ENCODE results near the gene SLC25A19. TPM values are rescaled to one million over a fixed set of nuclear protein-coding genes. Genes with fewer than 3 reads are reported as not detected.
A peak's percentile ranks its signal among the peaks of the same experiment; 100 is the strongest.

The SLC25A19 gene
- total RNA-seq, 2 experiments from 2014 or later = 113 to 144 TPM

GRCh38 chr17:75335315-75335714 is 46.1 kb upstream of the SLC25A19 start:
- H3K4me3 ChIP-seq (ENCODE audit: low read depth, low read length, poor library complexity, severe bottlenecking) = no peak overlapping the region
- no peak for DNase-seq (ENCODE audit: low spot score)
- POLR2A ChIA-PET = interaction anchor here (0.6 to 16.4 kb wide), 19 partner anchors 12 to 215 kb away, joined by 3 to 393 read pairs (median 7); partner anchors contain the start of genes GRB2 and SLC25A19
- H3K27ac ChIP-seq (ENCODE audit: low read depth, low read length, poor library complexity, severe bottlenecking) = peak overlapping the region; percentile 94
- no peaks in the 10 kb centered on the region for H3K9me2 ChIP-seq (ENCODE audit: insufficient read depth, low read length)
- CTCF ChIA-PET (ENCODE audit: unreplicated experiment) = interaction anchor here (0.8 to 1.3 kb wide), 4 partner anchors 10 to 18 kb away, joined by 3 read pairs; no protein-coding TSS in a partner anchor
- H3K4me2 ChIP-seq (ENCODE audit: low read length) = peak overlapping the region; percentile 88
- no peak overlapping the region for H2AFZ ChIP-seq (ENCODE audit: low read length)
- no peaks in the 10 kb centered on the region for H3K9me3 ChIP-seq (ENCODE audit: low read length)
- H3K36me3 ChIP-seq (ENCODE audit: insufficient read depth, low read length) = peaks cover 60% of the 10 kb centered on the region
- peaks cover 85% of the 10 kb centered on the region for H3K4me1 ChIP-seq (ENCODE audit: insufficient read depth, low read length, poor library complexity, severe bottlenecking)
- no TSS peak for BruUV-seq (replicated peaks)
- H3K79me2 ChIP-seq (ENCODE audit: insufficient read depth, low read depth, low read length) = peaks cover 91% of the 10 kb centered on the region
- TF ChIP-seq, protein P1, sequence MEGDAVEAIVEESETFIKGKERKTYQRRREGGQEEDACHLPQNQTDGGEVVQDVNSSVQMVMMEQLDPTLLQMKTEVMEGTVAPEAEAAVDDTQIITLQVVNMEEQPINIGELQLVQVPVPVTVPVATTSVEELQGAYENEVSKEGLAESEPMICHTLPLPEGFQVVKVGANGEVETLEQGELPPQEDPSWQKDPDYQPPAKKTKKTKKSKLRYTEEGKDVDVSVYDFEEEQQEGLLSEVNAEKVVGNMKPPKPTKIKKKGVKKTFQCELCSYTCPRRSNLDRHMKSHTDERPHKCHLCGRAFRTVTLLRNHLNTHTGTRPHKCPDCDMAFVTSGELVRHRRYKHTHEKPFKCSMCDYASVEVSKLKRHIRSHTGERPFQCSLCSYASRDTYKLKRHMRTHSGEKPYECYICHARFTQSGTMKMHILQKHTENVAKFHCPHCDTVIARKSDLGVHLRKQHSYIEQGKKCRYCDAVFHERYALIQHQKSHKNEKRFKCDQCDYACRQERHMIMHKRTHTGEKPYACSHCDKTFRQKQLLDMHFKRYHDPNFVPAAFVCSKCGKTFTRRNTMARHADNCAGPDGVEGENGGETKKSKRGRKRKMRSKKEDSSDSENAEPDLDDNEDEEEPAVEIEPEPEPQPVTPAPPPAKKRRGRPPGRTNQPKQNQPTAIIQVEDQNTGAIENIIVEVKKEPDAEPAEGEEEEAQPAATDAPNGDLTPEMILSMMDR (conservative IDR thresholded peaks at IDR 0.05; ENCODE audit: low read length) = no peak
- TF ChIP-seq EZH2phosphoT487 (IDR thresholded peaks at IDR 0.05; ENCODE audit: borderline replicate concordance, low read depth, low read length) = no peak
- intact Hi-C loops (cut with micrococcal nuclease; ENCODE audit: unreplicated experiment) = no loop called here
- peaks cover 6% of the 10 kb centered on the region; the same call in 1 of the 2 replicates for H4K20me1 ChIP-seq (ENCODE audit: insufficient read depth, low read length)

DNA sequence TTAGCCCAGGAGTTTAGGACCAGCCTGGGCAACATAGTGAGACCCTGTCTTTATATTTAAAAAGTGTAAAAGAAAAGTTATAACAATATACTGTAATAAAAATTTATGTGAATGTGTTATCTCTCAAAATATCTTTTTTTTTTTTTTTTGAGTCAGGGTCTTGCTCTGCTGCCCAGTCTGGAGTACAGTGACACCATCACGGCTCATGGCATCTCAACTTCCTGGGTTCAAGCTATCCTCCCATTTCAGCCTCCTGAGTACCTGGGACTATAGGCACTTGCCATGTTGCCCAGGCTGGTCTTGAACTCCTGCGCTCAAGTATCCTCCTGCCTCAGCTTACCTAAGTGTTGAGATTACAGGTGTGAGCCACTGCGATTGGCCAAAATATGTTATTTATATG is 45.5 kb upstream of the SLC25A19 start:
- intact Hi-C loops (cut with micrococcal nuclease; ENCODE audit: unreplicated experiment) = no loop called here
- H3K4me1 ChIP-seq (ENCODE audit: insufficient read depth, low read length, poor library complexity, severe bottlenecking) = peaks cover 79% of the 10 kb centered on the region
- H3K4me2 ChIP-seq (ENCODE audit: low read length) = no peak overlapping the region
- H3K9me3 ChIP-seq (ENCODE audit: low read length) = no peaks in the 10 kb centered on the region
- H2AFZ ChIP-seq (ENCODE audit: low read length) = no peak overlapping the region
- H3K27ac ChIP-seq (ENCODE audit: low read depth, low read length, poor library complexity, severe bottlenecking) = no peak overlapping the region
- peaks cover 91% of the 10 kb centered on the region for H3K79me2 ChIP-seq (ENCODE audit: insufficient read depth, low read depth, low read length)
- ChIA-PET POLR2A (interaction anchor here (3.2 to 16.4 kb wide), 3 partner anchors 12 to 40 kb away, joined by 20 to 393 read pairs (median 126); no protein-coding TSS in a partner anchor), CTCF (ENCODE audit: unreplicated experiment) (no interaction called here)
- peaks cover 6% of the 10 kb centered on the region; the same call in 1 of the 2 replicates for H4K20me1 ChIP-seq (ENCODE audit: insufficient read depth, low read length)
- no TSS peak for BruUV-seq (replicated peaks)
- H3K4me3 ChIP-seq (ENCODE audit: low read depth, low read length, poor library complexity, severe bottlenecking) = no peak overlapping the region
- TF ChIP-seq, protein P1 (conservative IDR thresholded peaks at IDR 0.05; ENCODE audit: low read length) = no peak
- no peak for TF ChIP-seq EZH2phosphoT487 (IDR thresholded peaks at IDR 0.05; ENCODE audit: borderline replicate concordance, low read depth, low read length)
- H3K9me2 ChIP-seq (ENCODE audit: insufficient read depth, low read length) = no peaks in the 10 kb centered on the region
- no peak for DNase-seq (ENCODE audit: low spot score)
- H3K36me3 ChIP-seq (ENCODE audit: insufficient read depth, low read length) = peaks cover 60% of the 10 kb centered on the region

DNA sequence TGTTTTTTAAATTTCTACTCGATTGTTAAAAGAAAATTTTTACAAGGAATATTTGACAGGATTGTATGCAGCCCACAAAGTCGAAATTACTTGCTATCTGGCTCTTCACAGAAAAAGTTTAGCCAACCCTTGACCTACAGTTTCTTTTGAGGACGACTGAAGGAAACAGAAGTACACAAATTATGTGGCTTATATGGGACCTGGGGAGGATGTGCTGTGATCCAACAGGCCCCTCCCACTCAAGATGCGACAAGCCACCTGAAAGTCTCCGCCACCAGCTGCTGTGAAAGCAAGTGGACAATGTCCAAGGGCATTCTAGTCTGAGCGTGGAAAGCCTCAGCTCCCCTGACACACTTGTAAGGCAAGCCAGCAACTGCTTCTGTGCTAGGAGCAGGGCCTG is 42.4 kb upstream of the SLC25A19 start:
- Histone ChIP-seq H3K4me2 (ENCODE audit: low read length) (peak overlapping the region; percentile 37), H3K27ac (ENCODE audit: low read depth, low read length, poor library complexity, severe bottlenecking) (peak overlapping the region; percentile 34), H2AFZ (ENCODE audit: low read length) (no peak overlapping the region), H3K9me3 (ENCODE audit: low read length) (no peaks in the 10 kb centered on the region), H3K36me3 (ENCODE audit: insufficient read depth, low read length) (peaks cover 76% of the 10 kb centered on the region), H3K4me3 (ENCODE audit: low read depth, low read length, poor library complexity, severe bottlenecking) (no peak overlapping the region), H3K4me1 (ENCODE audit: insufficient read depth, low read length, poor library complexity, severe bottlenecking) (peaks cover 61% of the 10 kb centered on the region), H4K20me1 (ENCODE audit: insufficient read depth, low read length) (peaks cover 6% of the 10 kb centered on the region; the same call in 1 of the 2 replicates), H3K9me2 (ENCODE audit: insufficient read depth, low read length) (no peaks in the 10 kb centered on the region), H3K79me2 (ENCODE audit: insufficient read depth, low read depth, low read length) (peaks cover 94% of the 10 kb centered on the region)
- BruUV-seq (replicated peaks) = no TSS peak
- intact Hi-C loops (cut with micrococcal nuclease; ENCODE audit: unreplicated experiment) = no loop called here
- POLR2A ChIA-PET = interaction anchor here (1.1 to 23.2 kb wide), 3 partner anchors 11 to 18 kb away, joined by 3 to 393 read pairs (median 4); no protein-coding TSS in a partner anchor
- TF ChIP-seq, protein P1 (conservative IDR thresholded peaks at IDR 0.05; ENCODE audit: low read length) = no peak
- no peak for TF ChIP-seq EZH2phosphoT487 (IDR thresholded peaks at IDR 0.05; ENCODE audit: borderline replicate concordance, low read depth, low read length)
- DNase-seq (ENCODE audit: low spot score) = peak; percentile 49
- CTCF ChIA-PET (ENCODE audit: unreplicated experiment) = interaction anchor here (0.6 kb wide), 1 partner anchor 12 kb away, joined by 3 read pairs; no protein-coding TSS in a partner anchor
